WTC11 (cell line): ENCODE data around the gene POMT2. TPM values are rescaled to one million over a fixed set of nuclear protein-coding genes. Genes with fewer than 3 reads are reported as not detected.

Experiments
- ATAC-seq: fragments of 200-7000 bp; cut with Tn5 transposase; 2 replicates; pipeline ENCODE4 v1.10.0; 2021; ENCODE audit warnings: mild to moderate bottlenecking, moderate library complexity
- CTCF ChIA-PET: fragments of 300-600 bp; sonication (Branson Sonifier 250); formaldehyde crosslinking; loops from one replicate; lab custom pipeline; 2021; ENCODE audit warnings: antibody characterized with exemption; lab: Charles Lee
- POLR2A ChIA-PET: fragments of 350-600 bp; sonication (Branson Sonifier 250); formaldehyde crosslinking; loops from one replicate; lab custom pipeline; 2021; ENCODE audit warnings: antibody characterized with exemption; lab: Charles Lee
- DNase-seq: peaks from one replicate; pipeline ENCODE4 v3.0.0; 2021; ENCODE audit warnings: low spot score
- H3K27ac Mint-ChIP-seq: 2 replicates; pipeline ENCODE4 v1.8.0; 2021; ENCODE audit warnings: mixed read lengths
- H3K27me3 Mint-ChIP-seq: 2 replicates; pipeline ENCODE4 v1.8.0; 2021; ENCODE audit warnings: low read depth, mild to moderate bottlenecking, moderate library complexity, mixed read lengths
- H3K36me3 Mint-ChIP-seq: 2 replicates; pipeline ENCODE4 v1.8.0; 2021; ENCODE audit warnings: mixed read lengths
- H3K4me1 Mint-ChIP-seq: 2 replicates; pipeline ENCODE4 v1.8.0; 2022; ENCODE audit warnings: mixed read lengths
- H3K4me3 Mint-ChIP-seq: 2 replicates; pipeline ENCODE4 v1.8.0; 2021; ENCODE audit warnings: mild to moderate bottlenecking, moderate library complexity, mixed read lengths
- H3K9me3 Mint-ChIP-seq: 2 replicates; pipeline ENCODE4 v1.8.0; 2021; ENCODE audit warnings: mixed read lengths
- ATF1 ChIP-seq: sonication (generic); formaldehyde crosslinking; IDR thresholded peaks from 2 replicates; pipeline ENCODE4 v1.8.1; 2023; ENCODE audit warnings: mild to moderate bottlenecking, moderate library complexity, missing genetic modification reagents
- CBFB ChIP-seq: sonication (generic); formaldehyde crosslinking; IDR thresholded peaks from 2 replicates; pipeline ENCODE4 v1.8.1; 2022; ENCODE audit warnings: mild to moderate bottlenecking, low read depth, missing genetic modification reagents
- GTF2I ChIP-seq: fragments of 250-450 bp; sonication (Bioruptor Pico); conservative IDR thresholded peaks from 2 replicates; pipeline ENCODE4 v1.4.0; 2021; ENCODE audit warnings: mild to moderate bottlenecking
- HMGA2 ChIP-seq: fragments of 250-450 bp; sonication (Bioruptor Pico); IDR thresholded peaks from 2 replicates; pipeline ENCODE4 v1.4.0; 2021; ENCODE audit warnings: mild to moderate bottlenecking, moderate library complexity
- JUN ChIP-seq: sonication (generic); formaldehyde crosslinking; IDR thresholded peaks from 2 replicates; pipeline ENCODE4 v1.8.0; 2023; ENCODE audit warnings: mild to moderate bottlenecking, missing genetic modification reagents
- MXD4 ChIP-seq: fragments of 250-450 bp; sonication (Bioruptor Pico); IDR thresholded peaks from 2 replicates; pipeline ENCODE4 v1.8.0; 2021; ENCODE audit warnings: mild to moderate bottlenecking, moderate library complexity, borderline replicate concordance
- MYBL2 ChIP-seq: sonication (generic); formaldehyde crosslinking; IDR thresholded peaks from 2 replicates; pipeline ENCODE4 v1.8.1; 2023; ENCODE audit warnings: mild to moderate bottlenecking, moderate library complexity, missing genetic modification reagents
- NFYB ChIP-seq: sonication (generic); formaldehyde crosslinking; conservative IDR thresholded peaks from 2 replicates; pipeline ENCODE4 v1.8.0; 2022; ENCODE audit warnings: low read depth, missing genetic modification reagents
- NR1H2 ChIP-seq: sonication (generic); formaldehyde crosslinking; IDR thresholded peaks from 2 replicates; pipeline ENCODE4 v1.9.0; 2021; ENCODE audit warnings: mild to moderate bottlenecking, moderate library complexity, missing genetic modification reagents
- OVOL2 ChIP-seq: fragments of 250-450 bp; sonication (Bioruptor Pico); IDR thresholded peaks from 2 replicates; pipeline ENCODE4 v1.9.0; 2021; ENCODE audit warnings: mild to moderate bottlenecking, borderline replicate concordance
- RELA ChIP-seq: sonication (generic); formaldehyde crosslinking; IDR thresholded peaks from 2 replicates; pipeline ENCODE4 v1.8.1; 2022; ENCODE audit warnings: missing genetic modification reagents, mild to moderate bottlenecking, borderline replicate concordance
- ZNF317 ChIP-seq: sonication (generic); formaldehyde crosslinking; IDR thresholded peaks from 2 replicates; pipeline ENCODE4 v1.8.1; 2023; ENCODE audit warnings: low read depth, mild to moderate bottlenecking, moderate library complexity, missing genetic modification reagents, borderline replicate concordance
- ZNF416 ChIP-seq: fragments of 250-450 bp; sonication (Bioruptor Pico); IDR thresholded peaks from 2 replicates; pipeline ENCODE4 v1.9.0; 2021; ENCODE audit warnings: mild to moderate bottlenecking, inconsistent platforms
- ZNF423 ChIP-seq: fragments of 250-450 bp; sonication (Bioruptor Pico); IDR thresholded peaks from 2 replicates; pipeline ENCODE4 v2.1.2; 2022; ENCODE audit warnings: mild to moderate bottlenecking, moderate library complexity
- total RNA-seq: library from RNA; stranded (reverse); gene quantifications from 3 replicates; pipeline ENCODE4 v1.2.3, GENCODE V29; 2021
- TF ChIP-seq, protein P1 (sequence below): sonication (generic); formaldehyde crosslinking; IDR thresholded peaks from 2 replicates; pipeline ENCODE4 v1.8.1; 2023; ENCODE audit warnings: mild to moderate bottlenecking, missing genetic modification reagents, borderline replicate concordance
- TF ChIP-seq, protein P2 (sequence below): sonication (generic); formaldehyde crosslinking; IDR thresholded peaks from 2 replicates; pipeline ENCODE4 v1.8.0; 2022; ENCODE audit warnings: mild to moderate bottlenecking, missing genetic modification reagents
- TF ChIP-seq, protein P3 (sequence below): sonication (generic); formaldehyde crosslinking; IDR thresholded peaks from 2 replicates; pipeline ENCODE4 v1.8.1; 2023; ENCODE audit warnings: mild to moderate bottlenecking, missing genetic modification reagents, moderate library complexity
- TF ChIP-seq, protein P4 (sequence below): sonication (generic); formaldehyde crosslinking; IDR thresholded peaks from 2 replicates; pipeline ENCODE4 v1.8.1; 2022; ENCODE audit warnings: mild to moderate bottlenecking, missing genetic modification reagents, moderate library complexity, borderline replicate concordance
- TF ChIP-seq, protein P5 (sequence below): sonication (generic); formaldehyde crosslinking; conservative IDR thresholded peaks from 2 replicates; pipeline ENCODE4 v1.8.1; 2023; ENCODE audit warnings: mild to moderate bottlenecking, low read depth, missing genetic modification reagents, moderate library complexity
- TF ChIP-seq, protein P6 (sequence below): sonication (generic); formaldehyde crosslinking; IDR thresholded peaks from 2 replicates; pipeline ENCODE4 v1.8.1; 2023; ENCODE audit warnings: mild to moderate bottlenecking, moderate library complexity, missing genetic modification reagents
- TF ChIP-seq, protein P7 (sequence below): fragments of 250-450 bp; sonication (Bioruptor Pico); conservative IDR thresholded peaks from 2 replicates; pipeline ENCODE4 v1.9.0; 2021; ENCODE audit warnings: mild to moderate bottlenecking

The POMT2 gene
- total RNA-seq, 1 experiment from 2014 or later: 38.7 TPM

DNA sequence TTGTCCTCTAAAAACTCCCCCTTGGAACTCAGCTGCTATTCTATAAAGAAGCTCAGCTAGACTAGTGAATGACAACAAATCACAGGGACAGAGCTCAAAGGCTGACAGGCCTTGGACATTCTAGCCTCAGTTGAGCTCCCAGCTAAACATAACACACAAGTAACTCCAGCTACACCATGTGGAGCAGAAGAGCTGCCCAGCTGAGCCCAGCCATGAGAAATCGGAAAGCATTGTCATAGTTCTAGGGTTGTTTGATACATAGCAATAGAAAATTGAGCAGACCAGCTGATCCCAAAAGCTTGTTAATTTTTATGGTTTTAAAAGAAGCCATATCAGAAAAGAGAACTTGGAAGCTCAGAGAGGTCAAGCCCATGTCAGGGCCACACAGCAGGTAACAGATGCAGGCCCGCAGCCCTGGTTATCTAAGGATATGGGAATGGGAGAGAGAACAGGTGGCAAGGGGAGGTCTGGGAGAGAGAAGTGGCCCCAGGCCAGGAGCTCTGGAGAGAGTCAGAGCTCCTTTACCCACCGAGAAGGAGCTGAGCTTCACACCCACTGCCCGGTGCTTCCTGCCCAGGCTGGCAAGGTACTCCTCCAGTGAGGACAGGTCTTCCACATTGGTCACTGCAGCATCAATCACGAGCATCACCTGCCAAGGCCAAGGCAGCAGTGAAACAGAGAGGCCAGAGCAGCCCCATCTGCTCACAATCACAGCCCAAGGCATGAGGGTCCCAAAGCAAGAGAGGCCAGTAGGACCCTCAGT, 52.6 kb downstream of the POMT2 start:
- H3K27ac Mint-ChIP-seq: no peak overlapping the region
- peaks cover 8% of the 10 kb centered on the region for H3K4me1 Mint-ChIP-seq
- DNase-seq (no peak), ATAC-seq (no peak)
- ChIA-PET POLR2A (interaction anchor here (0.7 kb wide), 1 partner anchor 343 kb away, joined by 3 read pairs; no protein-coding TSS in a partner anchor), CTCF (interaction anchor here (0.6 to 3.5 kb wide), 9 partner anchors 18 to 355 kb away, joined by 3 to 17 read pairs (median 3); partner anchors contain the start of gene ZDHHC22)
- no peaks in the 10 kb centered on the region for H3K36me3 Mint-ChIP-seq
- H3K27me3 Mint-ChIP-seq: peaks cover 55% of the 10 kb centered on the region
- TF ChIP-seq ZNF423 (CRISPR knock-in tag) (no peak), OVOL2 (CRISPR knock-in tag) (no peak), NFYB (CRISPR knock-in tag) (no peak)
- TF ChIP-seq, protein P1, sequence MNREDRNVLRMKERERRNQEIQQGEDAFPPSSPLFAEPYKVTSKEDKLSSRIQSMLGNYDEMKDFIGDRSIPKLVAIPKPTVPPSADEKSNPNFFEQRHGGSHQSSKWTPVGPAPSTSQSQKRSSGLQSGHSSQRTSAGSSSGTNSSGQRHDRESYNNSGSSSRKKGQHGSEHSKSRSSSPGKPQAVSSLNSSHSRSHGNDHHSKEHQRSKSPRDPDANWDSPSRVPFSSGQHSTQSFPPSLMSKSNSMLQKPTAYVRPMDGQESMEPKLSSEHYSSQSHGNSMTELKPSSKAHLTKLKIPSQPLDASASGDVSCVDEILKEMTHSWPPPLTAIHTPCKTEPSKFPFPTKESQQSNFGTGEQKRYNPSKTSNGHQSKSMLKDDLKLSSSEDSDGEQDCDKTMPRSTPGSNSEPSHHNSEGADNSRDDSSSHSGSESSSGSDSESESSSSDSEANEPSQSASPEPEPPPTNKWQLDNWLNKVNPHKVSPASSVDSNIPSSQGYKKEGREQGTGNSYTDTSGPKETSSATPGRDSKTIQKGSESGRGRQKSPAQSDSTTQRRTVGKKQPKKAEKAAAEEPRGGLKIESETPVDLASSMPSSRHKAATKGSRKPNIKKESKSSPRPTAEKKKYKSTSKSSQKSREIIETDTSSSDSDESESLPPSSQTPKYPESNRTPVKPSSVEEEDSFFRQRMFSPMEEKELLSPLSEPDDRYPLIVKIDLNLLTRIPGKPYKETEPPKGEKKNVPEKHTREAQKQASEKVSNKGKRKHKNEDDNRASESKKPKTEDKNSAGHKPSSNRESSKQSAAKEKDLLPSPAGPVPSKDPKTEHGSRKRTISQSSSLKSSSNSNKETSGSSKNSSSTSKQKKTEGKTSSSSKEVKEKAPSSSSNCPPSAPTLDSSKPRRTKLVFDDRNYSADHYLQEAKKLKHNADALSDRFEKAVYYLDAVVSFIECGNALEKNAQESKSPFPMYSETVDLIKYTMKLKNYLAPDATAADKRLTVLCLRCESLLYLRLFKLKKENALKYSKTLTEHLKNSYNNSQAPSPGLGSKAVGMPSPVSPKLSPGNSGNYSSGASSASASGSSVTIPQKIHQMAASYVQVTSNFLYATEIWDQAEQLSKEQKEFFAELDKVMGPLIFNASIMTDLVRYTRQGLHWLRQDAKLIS: no peak
- TF ChIP-seq, all 79 proteins: peak for 0
- H3K4me3 Mint-ChIP-seq: no peak overlapping the region
- H3K9me3 Mint-ChIP-seq: peaks cover 5% of the 10 kb centered on the region

DNA sequence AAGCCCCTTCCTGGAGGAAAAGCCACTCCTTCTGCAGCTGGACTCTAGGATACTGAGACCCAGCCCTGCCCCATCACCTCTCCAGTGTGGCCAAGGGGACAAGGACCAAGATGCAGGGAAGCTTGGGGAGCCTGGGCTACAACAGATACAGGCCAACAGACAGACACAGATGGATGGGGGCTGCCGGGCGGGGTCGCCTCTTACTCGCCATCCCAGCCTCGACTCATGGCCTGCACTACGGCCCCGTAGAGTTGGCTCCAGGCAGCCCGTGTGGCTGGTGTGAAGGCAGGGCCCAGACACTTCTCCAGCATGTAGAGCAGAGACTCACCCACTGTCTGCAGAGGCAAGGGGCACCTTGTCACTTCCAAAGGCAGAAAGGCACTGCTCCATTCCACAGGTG, 54.3 kb downstream of the POMT2 start:
- Mint-ChIP-seq H3K36me3 (no peaks in the 10 kb centered on the region), H3K4me3 (no peak overlapping the region), H3K9me3 (peaks cover 5% of the 10 kb centered on the region), H3K27me3 (peaks cover 37% of the 10 kb centered on the region), H3K27ac (no peak overlapping the region), H3K4me1 (peaks cover 7% of the 10 kb centered on the region)
- ChIA-PET POLR2A (no interaction called here), CTCF (interaction anchor here (1.6 to 1.8 kb wide), 2 partner anchors 13 to 53 kb away, joined by 5 to 6 read pairs; no protein-coding TSS in a partner anchor)
- DNase-seq: no peak
- no peak for ATAC-seq
- TF ChIP-seq GTF2I (CRISPR knock-in tag) (no peak), MXD4 (no peak), ZNF416 (CRISPR knock-in tag) (no peak), JUN (CRISPR knock-in tag) (no peak), ATF1 (CRISPR knock-in tag) (no peak), RELA (no peak), MYBL2 (CRISPR knock-in tag) (no peak), HMGA2 (CRISPR knock-in tag) (no peak), ZNF317 (CRISPR knock-in tag) (no peak), NR1H2 (no peak), CBFB (CRISPR knock-in tag) (no peak)
- TF ChIP-seq, protein P2, sequence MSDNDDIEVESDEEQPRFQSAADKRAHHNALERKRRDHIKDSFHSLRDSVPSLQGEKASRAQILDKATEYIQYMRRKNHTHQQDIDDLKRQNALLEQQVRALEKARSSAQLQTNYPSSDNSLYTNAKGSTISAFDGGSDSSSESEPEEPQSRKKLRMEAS: no peak
- TF ChIP-seq, protein P3, sequence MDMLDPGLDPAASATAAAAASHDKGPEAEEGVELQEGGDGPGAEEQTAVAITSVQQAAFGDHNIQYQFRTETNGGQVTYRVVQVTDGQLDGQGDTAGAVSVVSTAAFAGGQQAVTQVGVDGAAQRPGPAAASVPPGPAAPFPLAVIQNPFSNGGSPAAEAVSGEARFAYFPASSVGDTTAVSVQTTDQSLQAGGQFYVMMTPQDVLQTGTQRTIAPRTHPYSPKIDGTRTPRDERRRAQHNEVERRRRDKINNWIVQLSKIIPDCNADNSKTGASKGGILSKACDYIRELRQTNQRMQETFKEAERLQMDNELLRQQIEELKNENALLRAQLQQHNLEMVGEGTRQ (CRISPR knock-in tag): no peak
- TF ChIP-seq, protein P4, sequence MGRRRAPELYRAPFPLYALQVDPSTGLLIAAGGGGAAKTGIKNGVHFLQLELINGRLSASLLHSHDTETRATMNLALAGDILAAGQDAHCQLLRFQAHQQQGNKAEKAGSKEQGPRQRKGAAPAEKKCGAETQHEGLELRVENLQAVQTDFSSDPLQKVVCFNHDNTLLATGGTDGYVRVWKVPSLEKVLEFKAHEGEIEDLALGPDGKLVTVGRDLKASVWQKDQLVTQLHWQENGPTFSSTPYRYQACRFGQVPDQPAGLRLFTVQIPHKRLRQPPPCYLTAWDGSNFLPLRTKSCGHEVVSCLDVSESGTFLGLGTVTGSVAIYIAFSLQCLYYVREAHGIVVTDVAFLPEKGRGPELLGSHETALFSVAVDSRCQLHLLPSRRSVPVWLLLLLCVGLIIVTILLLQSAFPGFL (CRISPR knock-in tag): no peak
- TF ChIP-seq, protein P5, sequence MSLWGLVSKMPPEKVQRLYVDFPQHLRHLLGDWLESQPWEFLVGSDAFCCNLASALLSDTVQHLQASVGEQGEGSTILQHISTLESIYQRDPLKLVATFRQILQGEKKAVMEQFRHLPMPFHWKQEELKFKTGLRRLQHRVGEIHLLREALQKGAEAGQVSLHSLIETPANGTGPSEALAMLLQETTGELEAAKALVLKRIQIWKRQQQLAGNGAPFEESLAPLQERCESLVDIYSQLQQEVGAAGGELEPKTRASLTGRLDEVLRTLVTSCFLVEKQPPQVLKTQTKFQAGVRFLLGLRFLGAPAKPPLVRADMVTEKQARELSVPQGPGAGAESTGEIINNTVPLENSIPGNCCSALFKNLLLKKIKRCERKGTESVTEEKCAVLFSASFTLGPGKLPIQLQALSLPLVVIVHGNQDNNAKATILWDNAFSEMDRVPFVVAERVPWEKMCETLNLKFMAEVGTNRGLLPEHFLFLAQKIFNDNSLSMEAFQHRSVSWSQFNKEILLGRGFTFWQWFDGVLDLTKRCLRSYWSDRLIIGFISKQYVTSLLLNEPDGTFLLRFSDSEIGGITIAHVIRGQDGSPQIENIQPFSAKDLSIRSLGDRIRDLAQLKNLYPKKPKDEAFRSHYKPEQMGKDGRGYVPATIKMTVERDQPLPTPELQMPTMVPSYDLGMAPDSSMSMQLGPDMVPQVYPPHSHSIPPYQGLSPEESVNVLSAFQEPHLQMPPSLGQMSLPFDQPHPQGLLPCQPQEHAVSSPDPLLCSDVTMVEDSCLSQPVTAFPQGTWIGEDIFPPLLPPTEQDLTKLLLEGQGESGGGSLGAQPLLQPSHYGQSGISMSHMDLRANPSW (CRISPR knock-in tag): no peak
- TF ChIP-seq, protein P6, sequence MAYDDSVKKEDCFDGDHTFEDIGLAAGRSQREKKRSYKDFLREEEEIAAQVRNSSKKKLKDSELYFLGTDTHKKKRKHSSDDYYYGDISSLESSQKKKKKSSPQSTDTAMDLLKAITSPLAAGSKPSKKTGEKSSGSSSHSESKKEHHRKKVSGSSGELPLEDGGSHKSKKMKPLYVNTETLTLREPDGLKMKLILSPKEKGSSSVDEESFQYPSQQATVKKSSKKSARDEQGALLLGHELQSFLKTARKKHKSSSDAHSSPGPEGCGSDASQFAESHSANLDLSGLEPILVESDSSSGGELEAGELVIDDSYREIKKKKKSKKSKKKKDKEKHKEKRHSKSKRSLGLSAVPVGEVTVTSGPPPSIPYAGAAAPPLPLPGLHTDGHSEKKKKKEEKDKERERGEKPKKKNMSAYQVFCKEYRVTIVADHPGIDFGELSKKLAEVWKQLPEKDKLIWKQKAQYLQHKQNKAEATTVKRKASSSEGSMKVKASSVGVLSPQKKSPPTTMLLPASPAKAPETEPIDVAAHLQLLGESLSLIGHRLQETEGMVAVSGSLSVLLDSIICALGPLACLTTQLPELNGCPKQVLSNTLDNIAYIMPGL: no peak
- TF ChIP-seq, protein P7, sequence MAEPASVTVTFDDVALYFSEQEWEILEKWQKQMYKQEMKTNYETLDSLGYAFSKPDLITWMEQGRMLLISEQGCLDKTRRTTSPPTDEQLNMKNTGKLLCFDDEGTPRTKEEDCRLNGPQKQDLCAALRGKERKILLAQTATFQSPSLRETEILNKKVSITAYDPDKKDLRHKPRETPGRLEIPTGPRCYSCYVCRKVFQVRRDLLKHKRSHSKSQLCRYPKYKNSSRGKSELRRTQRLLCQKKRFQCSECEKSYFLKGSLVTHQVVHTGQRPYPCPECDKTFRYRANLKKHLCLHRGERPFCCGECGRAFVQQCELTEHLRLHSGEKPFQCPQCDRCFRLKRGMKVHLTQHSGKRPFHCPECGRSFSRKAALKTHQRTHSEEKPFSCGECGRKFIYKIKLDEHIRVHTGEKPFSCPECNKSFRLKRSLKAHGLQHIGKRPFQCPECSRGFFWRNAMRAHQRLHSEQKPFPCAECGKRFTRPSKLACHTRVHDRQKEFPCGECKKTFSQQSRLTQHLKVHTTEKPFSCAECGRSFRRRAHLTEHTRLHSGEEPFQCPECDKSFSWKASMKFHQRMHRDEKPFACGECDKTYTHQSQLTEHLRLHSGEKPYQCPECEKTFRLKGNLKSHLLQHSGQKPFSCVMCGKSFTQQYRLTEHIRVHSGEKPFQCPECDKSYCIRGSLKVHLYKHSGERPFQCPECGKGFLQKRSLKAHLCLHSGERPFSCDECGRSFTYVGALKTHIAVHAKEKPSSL (CRISPR knock-in tag): no peak
